ENCODE measurements around the gene NFKBIL1. TPM values are rescaled to one million over a fixed set of nuclear protein-coding genes. Genes with fewer than 3 reads are reported as not detected.
A peak's percentile ranks its signal among the peaks of the same experiment; 100 is the strongest.

NFKBIL1 gene
- total and polyA plus RNA-seq, 9 of the 15 experiments (the other 6 are each of a cell fraction or from before 2014, with no cell fraction given): 0.49 to 33.1 (median 7.6) TPM

GRCh38 chr6:31546958-31547726 is at the start of gene NFKBIL1 (continued):
- TF ChIP-seq, protein P1, sequence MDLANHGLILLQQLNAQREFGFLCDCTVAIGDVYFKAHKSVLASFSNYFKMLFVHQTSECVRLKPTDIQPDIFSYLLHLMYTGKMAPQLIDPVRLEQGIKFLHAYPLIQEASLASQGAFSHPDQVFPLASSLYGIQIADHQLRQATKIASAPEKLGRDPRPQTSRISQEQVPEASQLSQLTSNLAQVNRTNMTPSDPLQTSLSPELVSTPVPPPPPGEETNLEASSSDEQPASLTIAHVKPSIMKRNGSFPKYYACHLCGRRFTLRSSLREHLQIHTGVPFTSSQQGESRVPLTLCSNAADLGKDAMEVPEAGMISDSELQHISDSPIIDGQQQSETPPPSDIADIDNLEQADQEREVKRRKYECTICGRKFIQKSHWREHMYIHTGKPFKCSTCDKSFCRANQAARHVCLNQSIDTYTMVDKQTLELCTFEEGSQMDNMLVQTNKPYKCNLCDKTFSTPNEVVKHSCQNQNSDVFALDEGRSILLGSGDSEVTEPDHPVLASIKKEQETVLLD (IDR thresholded peaks at IDR 0.05): no peak; the same call in none of the 2 replicates
- peak; percentile 92 for TF ChIP-seq KLF6 (CRISPR knock-in tag; IDR thresholded peaks at IDR 0.05; ENCODE audit: borderline replicate concordance)
- TF ChIP-seq NUFIP1 (IDR thresholded peaks at IDR 0.05; ENCODE audit: partially characterized antibody): no peak
- peak; percentile 13; the same call in 1 of the 2 replicates for TF ChIP-seq ZNF444 (CRISPR knock-in tag; IDR thresholded peaks at IDR 0.05)
- TF ChIP-seq MTA3 (IDR thresholded peaks at IDR 0.05; ENCODE audit: borderline replicate concordance): peak; percentile 51
- TF ChIP-seq HSF4 (CRISPR knock-in tag; IDR thresholded peaks at IDR 0.05; ENCODE audit: borderline replicate concordance): no peak; the same call in 1 of the 2 replicates
- TF ChIP-seq GABPB1 (CRISPR knock-in tag; IDR thresholded peaks at IDR 0.05): peak; percentile 99
- no peak for TF ChIP-seq PHB (CRISPR knock-in tag; IDR thresholded peaks at IDR 0.05)
- no peak for TF ChIP-seq ZNF217 (CRISPR knock-in tag; IDR thresholded peaks at IDR 0.05)
- peak; percentile 85 to 86; a peak in 3 of 4 replicates for TF ChIP-seq ARNT (IDR thresholded peaks at IDR 0.05)
- TF ChIP-seq ARHGAP35 (IDR thresholded peaks at IDR 0.05; ENCODE audit: partially characterized antibody): peak; percentile 71
- TF ChIP-seq, protein P2, sequence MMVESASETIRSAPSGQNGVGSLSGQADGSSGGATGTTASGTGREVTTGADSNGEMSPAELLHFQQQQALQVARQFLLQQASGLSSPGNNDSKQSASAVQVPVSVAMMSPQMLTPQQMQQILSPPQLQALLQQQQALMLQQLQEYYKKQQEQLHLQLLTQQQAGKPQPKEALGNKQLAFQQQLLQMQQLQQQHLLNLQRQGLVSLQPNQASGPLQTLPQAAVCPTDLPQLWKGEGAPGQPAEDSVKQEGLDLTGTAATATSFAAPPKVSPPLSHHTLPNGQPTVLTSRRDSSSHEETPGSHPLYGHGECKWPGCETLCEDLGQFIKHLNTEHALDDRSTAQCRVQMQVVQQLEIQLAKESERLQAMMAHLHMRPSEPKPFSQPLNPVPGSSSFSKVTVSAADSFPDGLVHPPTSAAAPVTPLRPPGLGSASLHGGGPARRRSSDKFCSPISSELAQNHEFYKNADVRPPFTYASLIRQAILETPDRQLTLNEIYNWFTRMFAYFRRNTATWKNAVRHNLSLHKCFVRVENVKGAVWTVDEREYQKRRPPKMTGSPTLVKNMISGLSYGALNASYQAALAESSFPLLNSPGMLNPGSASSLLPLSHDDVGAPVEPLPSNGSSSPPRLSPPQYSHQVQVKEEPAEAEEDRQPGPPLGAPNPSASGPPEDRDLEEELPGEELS (CRISPR knock-in tag; IDR thresholded peaks at IDR 0.05; ENCODE audit: borderline replicate concordance): no peak
- no peak for TF ChIP-seq ADNP (tag; IDR thresholded peaks at IDR 0.05)
- TF ChIP-seq SMC3 (conservative IDR thresholded peaks at IDR 0.05; ENCODE audit: insufficient read depth, low read depth, low read length): 0 out of 2 replicates have a peak, but pooled peaks have one; percentile 8
- peak; percentile 63 for TF ChIP-seq EGR1 (conservative IDR thresholded peaks at IDR 0.05)
- 0 out of 2 replicates have a peak, but pooled peaks have one; percentile 91 for TF ChIP-seq DNMT1 (IDR thresholded peaks at IDR 0.05)
- TF ChIP-seq ZNF384 (IDR thresholded peaks at IDR 0.05; ENCODE audit: low read depth, low read length): peak; percentile 66
- no peak; the same call in 1 of the 2 replicates for TF ChIP-seq ZNF76 (CRISPR knock-in tag; IDR thresholded peaks at IDR 0.05; ENCODE audit: borderline replicate concordance)
- TF ChIP-seq THRAP3 (IDR thresholded peaks at IDR 0.05; ENCODE audit: borderline replicate concordance): peak; percentile 84; the same call in 1 of the 2 replicates
- 0 out of 2 replicates have a peak, but pooled peaks have one; percentile 88 for TF ChIP-seq MCM5 (IDR thresholded peaks at IDR 0.05; ENCODE audit: low read depth)
- peak; percentile 77; the same call in 1 of the 2 replicates for TF ChIP-seq NBN (IDR thresholded peaks at IDR 0.05; ENCODE audit: low read depth)
- peak; percentile 71 for TF ChIP-seq CTBP1 (IDR thresholded peaks at IDR 0.05; ENCODE audit: borderline replicate concordance)
- no peak for TF ChIP-seq SLC30A9 (CRISPR knock-in tag; IDR thresholded peaks at IDR 0.05)
- peak; percentile 54; the same call in 1 of the 2 replicates for TF ChIP-seq SIN3B (IDR thresholded peaks at IDR 0.05; ENCODE audit: low read depth)
- 0 out of 2 replicates have a peak, but pooled peaks have one; percentile 20 for TF ChIP-seq BACH1 (tag; IDR thresholded peaks at IDR 0.05)
- peak; percentile 90 for TF ChIP-seq ETV1 (tag; conservative IDR thresholded peaks at IDR 0.05; ENCODE audit: low read depth)
- peak; percentile 78; the same call in 1 of the 2 replicates for TF ChIP-seq ETV5 (CRISPR knock-in tag; IDR thresholded peaks at IDR 0.05; ENCODE audit: low read depth)
- no peak for TF ChIP-seq ZNF764 (CRISPR knock-in tag; IDR thresholded peaks at IDR 0.05; ENCODE audit: low read depth)
